AG04450 (cell line): ENCODE results near the gene COX7A2. TPM values are rescaled to one million over a fixed set of nuclear protein-coding genes. Genes with fewer than 3 reads are reported as not detected.

Source experiments
- CTCF ChIA-PET: fragments of 300-600, 350-600 bp; formaldehyde crosslinking; extraction: SDS; loops from one replicate; lab custom pipeline; 2022; ENCODE audit warnings: antibody characterized with exemption, inconsistent platforms; lab: Charles Lee
- POLR2A ChIA-PET: fragments of 350-600 bp; formaldehyde crosslinking; extraction: SDS; loops from one replicate; lab custom pipeline; 2021; ENCODE audit warnings: antibody characterized with exemption, inconsistent platforms; lab: Yijun Ruan, JAX
- DNase-seq: peaks from one replicate; pipeline ENCODE4 v3.0.0-alpha.2; 2011; ENCODE audit warnings: low read depth, low spot score
- H3K27ac ChIP-seq: one replicate; pipeline ENCODE4 v1.5.1; 2012; ENCODE audit warnings: low read depth, low read length, control low read depth
- H3K27me3 ChIP-seq: one replicate; pipeline ENCODE4 v1.6.0; 2012; ENCODE audit warnings: low read length; ENCODE audit not compliant: control insufficient read depth, insufficient read depth
- H3K4me3 ChIP-seq: 2 replicates; pipeline ENCODE4 v1.5.1; 2011; ENCODE audit warnings: mild to moderate bottlenecking, low read depth, low read length, control low read depth
- H3K9me3 ChIP-seq: 2 replicates; pipeline ENCODE4 v1.5.1; 2012; ENCODE audit warnings: low read length; ENCODE audit not compliant: control insufficient read depth, insufficient read depth
- polyA plus RNA-seq: library from polyadenylated mRNA; depleted of rRNA; stranded (reverse); fragments of >200 nt; gene quantifications from 2 replicates; pipeline ENCODE4 v1.2.3, GENCODE V29; 2011
- TF ChIP-seq, protein P1 (sequence below): IDR thresholded peaks from 2 replicates; pipeline ENCODE4 v1.5.1; 2011; ENCODE audit warnings: low read depth, low read length, control low read depth, inconsistent platforms

COX7A2 gene
- polyA plus RNA-seq, 1 experiment, result 263 TPM

DNA sequence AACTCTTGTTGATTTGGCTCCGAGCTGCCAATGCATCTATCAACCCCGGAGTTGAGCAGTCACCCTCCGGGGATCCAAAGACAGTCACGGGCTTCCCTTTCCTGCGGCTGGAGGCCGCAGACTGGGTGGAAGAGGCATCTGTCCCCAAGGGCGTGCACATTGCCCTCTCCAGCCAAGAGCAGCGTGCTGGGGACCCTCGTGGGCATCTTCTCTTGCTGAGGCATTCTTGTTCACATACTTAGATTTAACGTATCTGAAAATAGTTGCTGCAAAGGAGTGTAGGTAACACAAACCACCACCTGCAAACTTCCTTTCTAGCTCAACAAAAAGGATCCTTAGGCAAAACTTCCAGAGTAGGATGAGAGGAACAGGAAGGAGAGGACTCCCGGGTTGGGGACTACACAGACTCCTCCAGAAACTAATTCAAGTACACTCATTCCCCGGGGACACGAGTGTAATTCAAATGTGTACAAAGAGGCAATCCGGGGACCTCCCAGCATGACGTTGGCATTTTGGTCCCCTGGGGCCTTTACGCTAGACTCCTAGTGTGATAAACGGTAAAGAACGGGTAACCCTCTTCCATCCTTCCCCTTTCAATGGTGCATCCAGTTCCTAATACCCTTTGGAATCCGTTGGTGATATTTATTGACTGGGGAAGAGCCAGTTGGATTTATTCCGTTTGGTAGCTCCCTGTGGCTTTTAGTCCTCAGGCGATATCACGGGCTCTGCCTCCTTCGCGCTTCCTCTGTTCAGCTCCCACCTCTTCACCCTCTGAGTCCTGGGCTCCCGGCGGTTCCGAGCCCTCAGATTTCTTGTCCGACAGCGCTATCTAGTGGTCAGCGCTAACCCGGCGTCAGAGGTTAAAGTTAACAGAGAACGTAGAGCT, 35.1 kb downstream of the COX7A2 start:
- peak; percentile 64 for DNase-seq
- Histone ChIP-seq H3K27me3 (no peaks in the 10 kb centered on the region), H3K9me3 (no peaks in the 10 kb centered on the region), H3K4me3 (peak overlapping the region; percentile 41; the same call in 1 of the 2 replicates), H3K27ac (peak overlapping the region; percentile 61)
- ChIA-PET CTCF (interaction anchor here (0.6 to 6.0 kb wide), 101 partner anchors 9 to 1713 kb away, joined by 3 to 175 read pairs (median 4); no protein-coding TSS in a partner anchor), POLR2A (interaction anchor here (0.5 to 1.7 kb wide), 5 partner anchors 35 to 1694 kb away, joined by 3 to 8 read pairs (median 3); partner anchors contain the start of gene COX7A2)
- TF ChIP-seq, protein P1, sequence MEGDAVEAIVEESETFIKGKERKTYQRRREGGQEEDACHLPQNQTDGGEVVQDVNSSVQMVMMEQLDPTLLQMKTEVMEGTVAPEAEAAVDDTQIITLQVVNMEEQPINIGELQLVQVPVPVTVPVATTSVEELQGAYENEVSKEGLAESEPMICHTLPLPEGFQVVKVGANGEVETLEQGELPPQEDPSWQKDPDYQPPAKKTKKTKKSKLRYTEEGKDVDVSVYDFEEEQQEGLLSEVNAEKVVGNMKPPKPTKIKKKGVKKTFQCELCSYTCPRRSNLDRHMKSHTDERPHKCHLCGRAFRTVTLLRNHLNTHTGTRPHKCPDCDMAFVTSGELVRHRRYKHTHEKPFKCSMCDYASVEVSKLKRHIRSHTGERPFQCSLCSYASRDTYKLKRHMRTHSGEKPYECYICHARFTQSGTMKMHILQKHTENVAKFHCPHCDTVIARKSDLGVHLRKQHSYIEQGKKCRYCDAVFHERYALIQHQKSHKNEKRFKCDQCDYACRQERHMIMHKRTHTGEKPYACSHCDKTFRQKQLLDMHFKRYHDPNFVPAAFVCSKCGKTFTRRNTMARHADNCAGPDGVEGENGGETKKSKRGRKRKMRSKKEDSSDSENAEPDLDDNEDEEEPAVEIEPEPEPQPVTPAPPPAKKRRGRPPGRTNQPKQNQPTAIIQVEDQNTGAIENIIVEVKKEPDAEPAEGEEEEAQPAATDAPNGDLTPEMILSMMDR, result peak; percentile 94

DNA sequence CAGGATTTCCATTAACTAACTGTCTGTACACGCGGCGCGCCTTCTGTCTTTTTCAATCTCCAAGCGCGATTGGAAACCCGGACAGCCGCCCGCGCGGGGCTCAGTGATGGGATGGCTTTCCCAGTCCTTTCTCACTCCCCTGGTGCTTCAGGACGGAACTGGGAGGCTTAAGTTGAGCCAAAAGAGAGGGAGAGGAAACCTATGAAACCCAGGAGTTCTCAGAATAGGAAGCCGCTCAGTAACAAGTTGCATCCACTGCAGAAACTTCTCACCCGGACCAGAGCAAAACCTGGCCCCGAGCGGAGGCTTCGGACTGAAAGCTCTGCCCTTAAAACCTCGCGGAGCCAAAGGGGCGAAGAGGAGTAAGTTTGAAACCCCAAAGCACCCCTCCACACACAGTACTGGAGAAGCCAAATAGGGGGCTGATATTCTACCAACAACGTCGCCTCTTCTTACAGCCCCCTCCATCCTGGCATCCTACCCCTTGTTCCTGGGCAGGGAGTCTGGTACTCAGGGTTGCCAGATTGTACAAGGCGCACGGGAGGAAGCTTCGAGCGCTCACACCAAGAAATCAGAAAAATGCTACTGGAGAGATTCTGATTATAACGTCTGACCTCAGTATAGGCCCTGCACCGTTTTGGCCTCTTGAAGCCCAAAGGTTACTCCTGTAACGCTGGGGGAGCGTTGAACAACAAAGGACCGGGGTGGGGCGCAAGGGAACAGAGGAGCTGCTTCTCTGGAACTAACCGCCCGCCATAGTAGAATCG, 36.8 kb downstream of the COX7A2 start:
- H3K27me3 ChIP-seq, result no peaks in the 10 kb centered on the region
- CTCF ChIA-PET, result interaction anchor here (0.9 to 6.0 kb wide), 4 partner anchors 799 to 1237 kb away, joined by 3 to 71 read pairs (median 33); no protein-coding TSS in a partner anchor
- TF ChIP-seq, protein P1, result no peak; the same call in 1 of the 2 replicates
- no peaks in the 10 kb centered on the region; the same call in 1 of the 2 replicates for H3K9me3 ChIP-seq
- peak overlapping the region; percentile 99 for H3K27ac ChIP-seq
- POLR2A ChIA-PET, result interaction anchor here (0.6 to 1.6 kb wide), 6 partner anchors 112 to 1687 kb away, joined by 3 to 7 read pairs (median 4); no protein-coding TSS in a partner anchor
- peak overlapping the region; percentile 97 for H3K4me3 ChIP-seq
- no peak for DNase-seq

DNA sequence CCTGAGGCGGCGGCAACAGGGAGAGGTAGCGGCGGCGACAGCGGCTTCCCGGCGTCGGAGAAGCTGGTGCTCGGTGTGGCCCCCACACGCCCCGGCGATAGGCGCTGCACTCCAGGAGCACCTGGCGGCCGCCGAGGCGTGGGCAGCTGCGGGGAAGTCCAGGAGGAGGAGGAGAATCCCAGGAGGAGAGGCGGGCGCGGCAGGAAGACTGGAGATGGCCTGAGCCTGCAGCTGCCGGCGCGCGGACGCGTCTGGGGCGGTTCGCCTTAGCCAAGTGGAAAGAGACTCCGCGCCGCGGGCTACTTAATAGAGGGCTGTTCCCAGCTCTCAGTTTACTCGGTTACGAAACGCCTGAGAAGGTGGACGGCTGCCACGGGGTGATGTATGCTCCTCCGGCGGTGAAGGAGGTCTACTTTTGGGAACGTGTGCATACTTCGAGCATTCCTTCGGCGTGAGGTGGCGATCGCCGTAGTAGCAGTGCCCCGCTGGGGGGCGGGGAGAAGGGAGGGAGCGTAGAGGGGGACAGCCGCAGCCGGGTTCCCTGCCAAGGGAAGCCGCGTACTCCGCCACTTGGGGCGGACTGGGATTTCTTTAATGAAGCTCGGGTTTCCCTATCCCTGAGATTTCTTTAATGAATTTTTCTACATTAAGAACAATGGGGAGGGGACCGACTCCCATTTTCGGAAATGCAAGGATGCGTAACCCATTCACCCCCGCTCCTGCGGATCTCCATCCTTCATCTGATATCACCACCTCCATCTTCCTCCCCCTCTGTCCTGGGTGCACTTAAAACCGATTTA, 37.6 kb downstream of the COX7A2 start, which contains the start of gene COL12A1:
TSS of gene COL12A1 (minus strand) at position 278 of the 800 bp plus-strand sequence. CDS start 3,261 bp downstream, outside the sequence.
- POLR2A ChIA-PET, result interaction anchor here (0.5 to 1.6 kb wide), 14 partner anchors 20 to 1686 kb away, joined by 3 to 9 read pairs (median 4); partner anchors contain the start of genes COX7A2 and SLC17A5
- CTCF ChIA-PET, result interaction anchor here (1.5 to 6.0 kb wide), 4 partner anchors 798 to 1236 kb away, joined by 3 to 71 read pairs (median 9); no protein-coding TSS in a partner anchor
- TF ChIP-seq, protein P1, result peak; percentile 33
- Histone ChIP-seq H3K27me3 (no peaks in the 10 kb centered on the region), H3K27ac (peak within 1 kb of the TSS; percentile 99), H3K9me3 (no peaks in the 10 kb centered on the region; the same call in 1 of the 2 replicates), H3K4me3 (peak within 1 kb of the TSS; percentile 97)
- DNase-seq, result peak; percentile 99
